HS-27A (cell line): Measurements from ENCODE around the gene TCIRG1.
"Not testable (repeated sequence)": the region's sequence is repeated elsewhere in the genome, so short reads cannot be mapped to it uniquely, and the experiment has no call there.

ENCODE experiments used
- DNase-seq: peaks from one replicate; pipeline ENCODE4 v3.0.0-alpha.2; 2012; ENCODE audit warnings: low read depth, missing footprints

Gene TCIRG1

GRCh38 chr11:68038718-68039525 lies at the start of gene TCIRG1:
TCIRG1 (plus strand) TSS chr11:68039025; CDS start chr11:68041272, 2,247 bp downstream.
- no peak for DNase-seq

GRCh38 chr11:67990546-67991346 lies 48.1 kb upstream of the TCIRG1 start:
- DNase-seq = not testable (repeated sequence)

- DNase-seq = not testable (repeated sequence)
Observed at GRCh38 chr11:67991347-67992121, 47.3 kb upstream of the TCIRG1 start.

GRCh38 chr11:67993821-67994220 lies 45.0 kb upstream of the TCIRG1 start:
- not testable (repeated sequence) for DNase-seq

- DNase-seq = not testable (repeated sequence)
Observed at GRCh38 chr11:67994387-67994786, 44.4 kb upstream of the TCIRG1 start.

GRCh38 chr11:67995129-67995528 lies 43.7 kb upstream of the TCIRG1 start:
- not testable (repeated sequence) for DNase-seq

GRCh38 chr11:67995579-67995978 lies 43.2 kb upstream of the TCIRG1 start:
- not testable (repeated sequence) for DNase-seq

- DNase-seq = no peak
Observed at GRCh38 chr11:67996051-67996450, 42.8 kb upstream of the TCIRG1 start.

GRCh38 chr11:67996622-67997474 lies 42.0 kb upstream of the TCIRG1 start:
- no peak for DNase-seq

- DNase-seq = no peak
Observed at GRCh38 chr11:67997475-67997921, 41.3 kb upstream of the TCIRG1 start.

GRCh38 chr11:67998150-67999045 lies 40.4 kb upstream of the TCIRG1 start:
- DNase-seq = no peak

GRCh38 chr11:67999201-67999629 lies 39.6 kb upstream of the TCIRG1 start:
- DNase-seq = no peak

- no peak for DNase-seq
Observed at GRCh38 chr11:67999704-68000103, 39.1 kb upstream of the TCIRG1 start.

GRCh38 chr11:68002575-68002937 lies 36.3 kb upstream of the TCIRG1 start:
- no peak for DNase-seq

GRCh38 chr11:68002938-68003845 lies 35.6 kb upstream of the TCIRG1 start:
- no peak for DNase-seq

GRCh38 chr11:68003846-68004550 lies 34.8 kb upstream of the TCIRG1 start, which contains the start of gene UNC93B1:
UNC93B1 (minus strand) TSS chr11:68004097; CDS start chr11:68004043, 54 bp downstream.
- DNase-seq = no peak

- DNase-seq = no peak
Observed at GRCh38 chr11:68004551-68005335, 34.1 kb upstream of the TCIRG1 start.
